Measurements from ENCODE around the gene CHCHD10. TPM values are rescaled to one million over a fixed set of nuclear protein-coding genes. Genes with fewer than 3 reads are reported as not detected.
A peak's percentile ranks its signal among the peaks of the same experiment; 100 is the strongest.

The CHCHD10 gene
- total RNA-seq, 1 donor from 2014 or later = 1,008 TPM

GRCh38 chr22:23716811-23717801 lies 50.7 kb downstream of the CHCHD10 start:
- peak; percentile 95 for DNase-seq (ENCODE audit: low spot score)
- intact Hi-C loops (cut with DNase I) = no loop called here

Other genes with a start within 250 kb of the CHCHD10 start
- gene IGLL1, start 187.7 kb downstream of the CHCHD10 start, total RNA-seq = not detected
- not detected for gene DRICH1, start 135.7 kb downstream of the CHCHD10 start, total RNA-seq
- gene RGL4, start 77.0 kb downstream of the CHCHD10 start, total RNA-seq = 0.24 TPM
- gene ZNF70, start 16.9 kb downstream of the CHCHD10 start, total RNA-seq = 3.0 TPM
- 2.1 TPM for gene VPREB3, start 13.5 kb downstream of the CHCHD10 start, total RNA-seq
- gene C22orf15, start 5.0 kb downstream of the CHCHD10 start, total RNA-seq = not detected
- 6.2 TPM for gene MMP11, start 4.9 kb upstream of the CHCHD10 start, total RNA-seq
- gene SMARCB1, start 19.0 kb upstream of the CHCHD10 start, total RNA-seq = 50.4 TPM
- gene DERL3, start 71.0 kb upstream of the CHCHD10 start, total RNA-seq = 2.2 TPM
- gene SLC2A11, start 89.9 kb upstream of the CHCHD10 start, total RNA-seq = 19.7 TPM
- 317 TPM for gene MIF, start 126.4 kb upstream of the CHCHD10 start, total RNA-seq
- gene GSTT2B, start 193.2 kb upstream of the CHCHD10 start, total RNA-seq = 21.1 TPM
- gene DDTL, start 198.9 kb upstream of the CHCHD10 start, total RNA-seq = 3.5 TPM
- gene DDT, start 206.5 kb upstream of the CHCHD10 start, total RNA-seq = 128 TPM
- 0.43 TPM for gene GSTT2, start 212.2 kb upstream of the CHCHD10 start, total RNA-seq
- not detected for gene GSTT4, start 237.5 kb upstream of the CHCHD10 start, total RNA-seq
- 38.0 TPM for gene CABIN1, start 243.3 kb upstream of the CHCHD10 start, total RNA-seq